GM19351 (cell line): ENCODE results near the gene ARHGEF39.
"Not testable (repeated sequence)": the region's sequence is repeated elsewhere in the genome, so short reads cannot be mapped to it uniquely, and the experiment has no call there.

Source experiments
- ATAC-seq: cut with Tn5 transposase; IDR thresholded peaks from one replicate; pipeline ENCODE4 v1.9.1; 2021; ENCODE audit warnings: mild to moderate bottlenecking, moderate library complexity; ENCODE audit not compliant: unreplicated experiment

Gene ARHGEF39

GRCh38 chr9:35628389-35628991 is 36.5 kb downstream of the ARHGEF39 start:
- no peak for ATAC-seq

GRCh38 chr9:35627575-35627974 is 37.4 kb downstream of the ARHGEF39 start:
- no peak for ATAC-seq

GRCh38 chr9:35619800-35620158 is 45.2 kb downstream of the ARHGEF39 start:
- ATAC-seq: peak; percentile 54

- ATAC-seq: peak; percentile 44
These were observed 45.9 kb downstream of the ARHGEF39 start for GRCh38 chr9:35618854-35619799.

GRCh38 chr9:35618325-35618727 is 46.7 kb downstream of the ARHGEF39 start, which contains the start of gene CD72:
TSS of gene CD72 (minus strand) at chr9:35618413. CDS start at chr9:35618303, 110 bp downstream.
- ATAC-seq: no peak

- ATAC-seq: no peak
These were observed 47.4 kb downstream of the ARHGEF39 start for GRCh38 chr9:35617548-35617947.

GRCh38 chr9:35616681-35617459 is 48.1 kb downstream of the ARHGEF39 start:
- ATAC-seq: peak; percentile 42

GRCh38 chr9:35615981-35616680 is 48.9 kb downstream of the ARHGEF39 start:
- no peak for ATAC-seq

- no peak for ATAC-seq
These were observed 52.2 kb downstream of the ARHGEF39 start for GRCh38 chr9:35612843-35613242.

GRCh38 chr9:35612066-35612465 is 52.9 kb downstream of the ARHGEF39 start:
- not testable (repeated sequence) for ATAC-seq

GRCh38 chr9:35611230-35611797 is 53.7 kb downstream of the ARHGEF39 start:
- no peak for ATAC-seq

GRCh38 chr9:35609820-35610163 is 55.2 kb downstream of the ARHGEF39 start:
- ATAC-seq: no peak
